MM.1S (cell line): ENCODE results near the gene EIPR1.

Experiments
- DNase-seq: peaks from one replicate; pipeline ENCODE4 v3.0.0-alpha.2; 2015
- H2AFZ ChIP-seq: fragments of 300-600 bp; sonication (generic); 2 replicates; pipeline ENCODE4 v1.6.0; 2016; ENCODE audit warnings: antibody characterized with exemption, low read length
- H3F3A ChIP-seq: fragments of 300-600 bp; sonication (generic); 2 replicates; pipeline ENCODE4 v1.6.1; 2016; ENCODE audit warnings: mild to moderate bottlenecking, antibody characterized with exemption, low read length, moderate library complexity, mixed read lengths; ENCODE audit not compliant: insufficient read depth
- H3K27ac ChIP-seq: fragments of 300-600 bp; sonication (generic); 2 replicates; pipeline ENCODE4 v1.5.1; 2016; ENCODE audit warnings: mild to moderate bottlenecking, low read length
- H3K27me3 ChIP-seq: fragments of 300-600 bp; sonication (generic); replicated peaks from 2 replicates; pipeline ENCODE4 v1.6.0; 2016; ENCODE audit warnings: low read length; ENCODE audit not compliant: insufficient read depth
- H3K36me3 ChIP-seq: fragments of 300-600 bp; sonication (generic); replicated peaks from 2 replicates; pipeline ENCODE4 v1.6.1; 2016; ENCODE audit warnings: mild to moderate bottlenecking, low read length, mixed read lengths; ENCODE audit not compliant: insufficient read depth
- H3K4me1 ChIP-seq: fragments of 300-600 bp; sonication (generic); 2 replicates; pipeline ENCODE4 v1.6.1; 2016; ENCODE audit warnings: low read length, mixed read lengths
- H3K4me2 ChIP-seq: fragments of 300-600 bp; sonication (generic); 2 replicates; pipeline ENCODE4 v1.6.0; 2016; ENCODE audit warnings: low read depth, low read length
- H3K4me3 ChIP-seq: fragments of 300-600 bp; sonication (generic); 2 replicates; pipeline ENCODE4 v1.5.1; 2016; ENCODE audit warnings: low read length, mixed read lengths
- H3K79me2 ChIP-seq: fragments of 300-600 bp; sonication (generic); 2 replicates; pipeline ENCODE4 v1.6.1; 2016; ENCODE audit warnings: mixed run types, low read length, mixed read lengths
- H3K9ac ChIP-seq: fragments of 300-600 bp; sonication (generic); 2 replicates; pipeline ENCODE4 v1.6.1; 2016; ENCODE audit warnings: low read length, mixed read lengths
- H3K9me2 ChIP-seq: fragments of 300-600 bp; sonication (generic); replicated peaks from 2 replicates; pipeline ENCODE4 v1.6.1; 2016; ENCODE audit warnings: mild to moderate bottlenecking, low read length, mixed read lengths; ENCODE audit not compliant: insufficient read depth
- H3K9me3 ChIP-seq: fragments of 300-600 bp; sonication (generic); replicated peaks from 2 replicates; pipeline ENCODE4 v1.6.1; 2016; ENCODE audit warnings: mild to moderate bottlenecking, low read length, mixed read lengths; ENCODE audit not compliant: insufficient read depth
- H4K20me1 ChIP-seq: fragments of 300-600 bp; sonication (generic); 2 replicates; pipeline ENCODE4 v1.6.1; 2016; ENCODE audit warnings: mild to moderate bottlenecking, low read length, moderate library complexity, mixed read lengths; ENCODE audit not compliant: insufficient read depth
- CTCF ChIP-seq: fragments of 300-600 bp; sonication (generic); IDR thresholded peaks from 2 replicates; pipeline ENCODE4 v1.5.1; 2016; ENCODE audit warnings: antibody characterized with exemption, low read length, mixed read lengths
- EZH2 ChIP-seq: fragments of 300-600 bp; sonication (generic); optimal IDR thresholded peaks from 2 replicates; pipeline ENCODE3; 2017; ENCODE audit warnings: low read depth, mild to moderate bottlenecking, antibody characterized with exemption, low read length, mixed read lengths
- EZH2phosphoT487 ChIP-seq: fragments of 300-600 bp; sonication (generic); IDR thresholded peaks from 2 replicates; pipeline ENCODE4 v1.6.1; 2018; ENCODE audit warnings: antibody characterized with exemption, low read length

The EIPR1 gene

GRCh38 chr2:3314626-3315025 lies 63.0 kb downstream of the EIPR1 start:
- H3F3A ChIP-seq, result no peaks in the 10 kb centered on the region
- no peaks in the 10 kb centered on the region for H3K9me2 ChIP-seq
- no peak overlapping the region for H3K27ac ChIP-seq
- H3K4me1 ChIP-seq, result no peaks in the 10 kb centered on the region
- DNase-seq, result no peak
- H3K4me2 ChIP-seq, result no peak overlapping the region
- no peaks in the 10 kb centered on the region for H3K9me3 ChIP-seq
- no peak overlapping the region for H2AFZ ChIP-seq
- H3K36me3 ChIP-seq, result no peaks in the 10 kb centered on the region
- no peaks in the 10 kb centered on the region for H3K27me3 ChIP-seq
- TF ChIP-seq CTCF, result no peak
- no peak for TF ChIP-seq EZH2
- TF ChIP-seq EZH2phosphoT487, result no peak
- H3K4me3 ChIP-seq, result no peak overlapping the region
- no peaks in the 10 kb centered on the region; the same call in 1 of the 2 replicates for H3K79me2 ChIP-seq
- no peaks in the 10 kb centered on the region for H4K20me1 ChIP-seq
- H3K9ac ChIP-seq, result no peak overlapping the region

GRCh38 chr2:3313781-3314375 lies 63.7 kb downstream of the EIPR1 start:
- no peaks in the 10 kb centered on the region for H3K36me3 ChIP-seq
- H2AFZ ChIP-seq, result no peak overlapping the region
- no peaks in the 10 kb centered on the region for H3K4me1 ChIP-seq
- H3K27me3 ChIP-seq, result no peaks in the 10 kb centered on the region
- H3K4me2 ChIP-seq, result no peak overlapping the region
- H3K9me2 ChIP-seq, result no peaks in the 10 kb centered on the region
- H3K9me3 ChIP-seq, result no peaks in the 10 kb centered on the region
- H3F3A ChIP-seq, result no peaks in the 10 kb centered on the region
- no peak overlapping the region for H3K27ac ChIP-seq
- H4K20me1 ChIP-seq, result no peaks in the 10 kb centered on the region
- H3K4me3 ChIP-seq, result no peak overlapping the region
- no peak overlapping the region for H3K9ac ChIP-seq
- DNase-seq, result no peak
- TF ChIP-seq CTCF, result no peak
- no peak for TF ChIP-seq EZH2phosphoT487
- TF ChIP-seq EZH2, result no peak
- no peaks in the 10 kb centered on the region; the same call in 1 of the 2 replicates for H3K79me2 ChIP-seq

- TF ChIP-seq EZH2 (no peak), CTCF (no peak), EZH2phosphoT487 (no peak)
- no peak overlapping the region for H2AFZ ChIP-seq
- no peak overlapping the region for H3K27ac ChIP-seq
- no peak for DNase-seq
- no peak overlapping the region for H3K9ac ChIP-seq
- no peaks in the 10 kb centered on the region; the same call in 1 of the 2 replicates for H3K79me2 ChIP-seq
- H3K9me2 ChIP-seq, result no peaks in the 10 kb centered on the region
- no peaks in the 10 kb centered on the region for H3K4me1 ChIP-seq
- no peaks in the 10 kb centered on the region for H3K36me3 ChIP-seq
- H3F3A ChIP-seq, result no peaks in the 10 kb centered on the region
- no peak overlapping the region for H3K4me3 ChIP-seq
- no peaks in the 10 kb centered on the region for H3K27me3 ChIP-seq
- H4K20me1 ChIP-seq, result no peaks in the 10 kb centered on the region
- no peak overlapping the region for H3K4me2 ChIP-seq
- no peaks in the 10 kb centered on the region for H3K9me3 ChIP-seq
These were observed 64.9 kb downstream of the EIPR1 start for GRCh38 chr2:3312576-3313345.
